GM12801 (cell line): ENCODE data around the gene GRIN3A.

Experiments
- TF ChIP-seq, protein P1 (sequence below): IDR thresholded peaks from one replicate; pipeline ENCODE4 v1.5.1; 2011; ENCODE audit warnings: control low read depth; ENCODE audit not compliant: insufficient read length; ENCODE audit errors: extremely low read depth

The GRIN3A gene

DNA sequence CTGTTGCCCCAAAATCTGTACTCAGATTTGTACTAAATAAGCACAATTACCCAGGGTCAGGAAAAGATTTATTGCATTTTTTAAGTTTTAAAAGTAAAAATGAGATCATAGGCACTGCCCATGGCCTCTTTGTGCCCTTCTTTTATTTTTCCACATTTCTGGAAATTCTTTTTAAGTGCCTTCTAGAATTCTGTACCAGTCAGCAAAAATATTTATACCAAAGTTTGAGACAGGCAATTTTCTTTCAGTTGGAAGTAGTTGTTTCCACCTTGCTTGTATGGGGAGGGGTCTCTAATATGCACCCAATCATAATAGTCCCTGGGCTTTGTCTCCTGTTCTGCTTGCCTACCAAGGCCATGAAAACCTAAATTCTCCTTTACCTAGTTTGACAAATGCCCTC lies 210.4 kb downstream of the GRIN3A start:
- TF ChIP-seq, protein P1, sequence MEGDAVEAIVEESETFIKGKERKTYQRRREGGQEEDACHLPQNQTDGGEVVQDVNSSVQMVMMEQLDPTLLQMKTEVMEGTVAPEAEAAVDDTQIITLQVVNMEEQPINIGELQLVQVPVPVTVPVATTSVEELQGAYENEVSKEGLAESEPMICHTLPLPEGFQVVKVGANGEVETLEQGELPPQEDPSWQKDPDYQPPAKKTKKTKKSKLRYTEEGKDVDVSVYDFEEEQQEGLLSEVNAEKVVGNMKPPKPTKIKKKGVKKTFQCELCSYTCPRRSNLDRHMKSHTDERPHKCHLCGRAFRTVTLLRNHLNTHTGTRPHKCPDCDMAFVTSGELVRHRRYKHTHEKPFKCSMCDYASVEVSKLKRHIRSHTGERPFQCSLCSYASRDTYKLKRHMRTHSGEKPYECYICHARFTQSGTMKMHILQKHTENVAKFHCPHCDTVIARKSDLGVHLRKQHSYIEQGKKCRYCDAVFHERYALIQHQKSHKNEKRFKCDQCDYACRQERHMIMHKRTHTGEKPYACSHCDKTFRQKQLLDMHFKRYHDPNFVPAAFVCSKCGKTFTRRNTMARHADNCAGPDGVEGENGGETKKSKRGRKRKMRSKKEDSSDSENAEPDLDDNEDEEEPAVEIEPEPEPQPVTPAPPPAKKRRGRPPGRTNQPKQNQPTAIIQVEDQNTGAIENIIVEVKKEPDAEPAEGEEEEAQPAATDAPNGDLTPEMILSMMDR: no peak

DNA sequence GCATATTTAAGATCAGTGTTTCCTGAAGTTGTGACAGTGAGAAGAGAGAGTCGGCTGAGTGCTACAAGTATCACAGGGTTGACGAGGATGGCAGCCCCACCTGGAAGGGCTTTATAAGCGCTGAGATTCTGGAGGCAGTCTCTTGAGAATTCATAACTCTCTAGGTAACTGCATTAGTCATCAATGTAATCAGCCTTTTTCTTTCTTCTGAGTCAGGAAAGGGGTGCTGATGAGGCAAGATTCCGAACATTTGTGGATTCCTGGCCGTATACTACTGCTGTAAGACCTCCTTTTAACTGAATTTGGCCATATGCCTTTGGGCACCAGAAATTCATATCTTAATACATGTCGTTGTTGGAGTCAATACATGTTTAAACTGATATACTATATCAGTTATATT lies 211.4 kb downstream of the GRIN3A start:
- TF ChIP-seq, protein P1: no peak

DNA sequence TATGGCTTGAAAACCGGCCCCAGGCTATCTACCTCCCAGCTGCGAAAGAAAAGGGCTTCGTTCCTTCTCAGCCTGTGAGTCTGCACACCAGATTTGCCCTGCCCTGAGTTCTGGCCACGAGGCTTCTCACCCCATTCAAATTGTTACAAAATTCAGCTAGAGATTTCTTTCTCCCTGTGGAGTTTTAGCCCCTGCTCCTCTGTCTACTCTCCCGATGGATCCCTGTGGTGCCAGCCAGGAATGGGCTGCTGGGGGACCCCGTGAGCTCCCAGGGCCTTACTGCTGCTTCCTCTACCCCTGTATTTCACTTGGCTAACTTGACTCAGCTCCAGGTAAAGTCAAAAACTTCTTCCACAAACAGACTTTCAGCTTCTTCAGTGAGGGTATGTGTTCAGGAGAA lies 214.1 kb downstream of the GRIN3A start:
- TF ChIP-seq, protein P1: no peak
